HG02759 (cell line): Measurements from ENCODE around the gene NCOA6.
A peak's percentile ranks its signal among the peaks of the same experiment; 100 is the strongest.
"Not testable (repeated sequence)": the region's sequence is repeated elsewhere in the genome, so short reads cannot be mapped to it uniquely, and the experiment has no call there.

ENCODE experiments used
- ATAC-seq: cut with Tn5 transposase; IDR thresholded peaks from one replicate; pipeline ENCODE4 v1.9.1; 2021; ENCODE audit warnings: mild to moderate bottlenecking, moderate library complexity; ENCODE audit not compliant: unreplicated experiment

Gene NCOA6

GRCh38 chr20:34722560-34722959 lies 102.9 kb downstream of the NCOA6 start:
- ATAC-seq: not testable (repeated sequence)

GRCh38 chr20:34720266-34720665 lies 105.2 kb downstream of the NCOA6 start:
- no peak for ATAC-seq

- ATAC-seq: peak; percentile 96
Measured at GRCh38 chr20:34719242-34720017, 106.0 kb downstream of the NCOA6 start.

- no peak for ATAC-seq
Measured at GRCh38 chr20:34717230-34718095, 108.0 kb downstream of the NCOA6 start.

- ATAC-seq: no peak
Measured at GRCh38 chr20:34716921-34717229, 108.6 kb downstream of the NCOA6 start.

- ATAC-seq: no peak
Measured at GRCh38 chr20:34715384-34715783, 110.1 kb downstream of the NCOA6 start.

- not testable (repeated sequence) for ATAC-seq
Measured at GRCh38 chr20:34713944-34714515, 111.4 kb downstream of the NCOA6 start.

- no peak for ATAC-seq
Measured at GRCh38 chr20:34713194-34713943, 112.1 kb downstream of the NCOA6 start.

GRCh38 chr20:34712525-34713192 lies 112.8 kb downstream of the NCOA6 start:
- no peak for ATAC-seq

GRCh38 chr20:34711813-34712430 lies 113.5 kb downstream of the NCOA6 start:
- ATAC-seq: no peak

GRCh38 chr20:34710861-34711574 lies 114.4 kb downstream of the NCOA6 start:
- ATAC-seq: no peak

GRCh38 chr20:34710568-34710839 lies 114.9 kb downstream of the NCOA6 start:
- ATAC-seq: no peak

GRCh38 chr20:34709831-34710567 lies 115.5 kb downstream of the NCOA6 start:
- ATAC-seq: peak; percentile 30

GRCh38 chr20:34709044-34709830 lies 116.2 kb downstream of the NCOA6 start:
- ATAC-seq: peak; percentile 52

GRCh38 chr20:34708621-34709043 lies 116.8 kb downstream of the NCOA6 start:
- ATAC-seq: peak; percentile 14

GRCh38 chr20:34706912-34707784 lies 118.3 kb downstream of the NCOA6 start:
- no peak for ATAC-seq

- no peak for ATAC-seq
Measured at GRCh38 chr20:34706302-34706875, 119.1 kb downstream of the NCOA6 start.
